IgD-negative memory B cell (primary cell): ENCODE measurements around the gene GPX4. TPM values are rescaled to one million over a fixed set of nuclear protein-coding genes. Genes with fewer than 3 reads are reported as not detected.

ENCODE experiments used
- H3K27ac Mint-ChIP-seq, 3 donors: one replicate each; pipeline ENCODE4 v1.8.0; 2020 to 2022; ENCODE audit warnings: mild to moderate bottlenecking in 3 of 3, mixed read lengths in 3 of 3, moderate library complexity in 1 of 3
- H3K27me3 Mint-ChIP-seq: one replicate; pipeline ENCODE4 v1.8.0; 2021; ENCODE audit warnings: mixed read lengths
- H3K36me3 Mint-ChIP-seq: one replicate; pipeline ENCODE4 v1.8.0; 2020; ENCODE audit warnings: mild to moderate bottlenecking, mixed read lengths
- H3K4me1 Mint-ChIP-seq, 3 donors: one replicate each; pipeline ENCODE4 v1.8.0; 2020 to 2022; ENCODE audit warnings: mixed read lengths in 3 of 3, mild to moderate bottlenecking in 1 of 3
- H3K4me3 Mint-ChIP-seq, 4 donors: one replicate each; pipeline ENCODE4 v1.8.0; 2020 to 2022; ENCODE audit warnings: mild to moderate bottlenecking in 4 of 4, mixed read lengths in 4 of 4, moderate library complexity in 3 of 4
- H3K9me3 Mint-ChIP-seq, 3 donors: one replicate each; pipeline ENCODE4 v1.8.0; 2020 to 2021; ENCODE audit warnings: mixed read lengths in 3 of 3, mild to moderate bottlenecking in 1 of 3
- polyA plus RNA-seq: library from polyadenylated mRNA; unstranded; fragments of 300-500 nt; fragmentation: Illumina TruSeq; gene quantifications from one replicate; pipeline ENCODE4 v1.2.3, GENCODE V29; 2021

GPX4 gene
- polyA plus RNA-seq, 1 donor from 2014 or later, result 460 TPM

- Mint-ChIP-seq H3K4me1 (peaks cover 18 to 29% (median 26%) of the 10 kb centered on the region in 3 donors), H3K27me3 (no peaks in the 10 kb centered on the region), H3K36me3 (peaks cover 9% of the 10 kb centered on the region), H3K9me3 (no peaks in the 10 kb centered on the region), H3K27ac (peak overlapping the region in 2 of 3 donors; percentile 90 to 100), H3K4me3 (peak overlapping the region in 2 of 4 donors; percentile 73 to 75)
Measured at GRCh38 chr19:1073956-1074517, 29.8 kb upstream of the GPX4 start.

GRCh38 chr19:1074544-1075283 is 29.1 kb upstream of the GPX4 start:
- Mint-ChIP-seq H3K27me3 (no peaks in the 10 kb centered on the region), H3K27ac (peak overlapping the region; percentile 96 to 100 (median 98)), H3K9me3 (no peaks in the 10 kb centered on the region), H3K4me3 (peak overlapping the region; percentile 62 to 95 (median 90)), H3K4me1 (peaks cover 14 to 29% (median 22%) of the 10 kb centered on the region in 3 donors), H3K36me3 (peaks cover 6% of the 10 kb centered on the region)

- Mint-ChIP-seq H3K9me3 (no peaks in the 10 kb centered on the region), H3K27ac (peak overlapping the region; percentile 96 to 100 (median 98)), H3K4me1 (peaks cover 14 to 29% (median 25%) of the 10 kb centered on the region in 3 donors), H3K4me3 (peak overlapping the region in 3 of 4 donors; percentile 89 to 95 (median 90)), H3K27me3 (no peaks in the 10 kb centered on the region), H3K36me3 (peaks cover 6% of the 10 kb centered on the region)
Measured at GRCh38 chr19:1076046-1076386, 27.8 kb upstream of the GPX4 start.

GRCh38 chr19:1076951-1077350 is 26.8 kb upstream of the GPX4 start:
- Mint-ChIP-seq H3K4me1 (peaks cover 14 to 25% (median 23%) of the 10 kb centered on the region in 3 donors), H3K9me3 (no peaks in the 10 kb centered on the region), H3K36me3 (peaks cover 4% of the 10 kb centered on the region), H3K27ac (peak overlapping the region; percentile 96 to 100 (median 98)), H3K27me3 (no peaks in the 10 kb centered on the region), H3K4me3 (peak overlapping the region; percentile 70 to 95 (median 92))

GRCh38 chr19:1079566-1080111 is 24.2 kb upstream of the GPX4 start:
- Mint-ChIP-seq H3K4me1 (peaks cover 18 to 25% (median 20%) of the 10 kb centered on the region in 3 donors), H3K36me3 (peaks cover 4% of the 10 kb centered on the region), H3K27me3 (no peaks in the 10 kb centered on the region), H3K4me3 (peak overlapping the region in 2 of 4 donors; percentile 35 to 51), H3K27ac (peak overlapping the region in 2 of 3 donors; percentile 27 to 94), H3K9me3 (no peaks in the 10 kb centered on the region)

- no peak overlapping the region for H3K4me3 Mint-ChIP-seq
- H3K27ac Mint-ChIP-seq, result peak overlapping the region in 1 of 3 donors; percentile 94
- no peaks in the 10 kb centered on the region for H3K9me3 Mint-ChIP-seq
- no peaks in the 10 kb centered on the region for H3K27me3 Mint-ChIP-seq
- H3K36me3 Mint-ChIP-seq, result peaks cover 4% of the 10 kb centered on the region
- H3K4me1 Mint-ChIP-seq, result peaks cover 20 to 31% (median 24%) of the 10 kb centered on the region in 3 donors
Measured at GRCh38 chr19:1080360-1081161, 23.2 kb upstream of the GPX4 start.

GRCh38 chr19:1081301-1082164 is 22.3 kb upstream of the GPX4 start:
- peak overlapping the region; percentile 67 to 94 (median 81) for H3K27ac Mint-ChIP-seq
- no peaks in the 10 kb centered on the region for H3K27me3 Mint-ChIP-seq
- H3K4me3 Mint-ChIP-seq, result peak overlapping the region in 3 of 4 donors; percentile 41 to 77 (median 54)
- H3K9me3 Mint-ChIP-seq, result no peaks in the 10 kb centered on the region
- H3K36me3 Mint-ChIP-seq, result peaks cover 4% of the 10 kb centered on the region
- peaks cover 12 to 25% (median 18%) of the 10 kb centered on the region in 3 donors for H3K4me1 Mint-ChIP-seq

GRCh38 chr19:1082165-1082927 is 21.4 kb upstream of the GPX4 start:
- H3K27ac Mint-ChIP-seq, result peak overlapping the region; percentile 67 to 94 (median 81)
- no peaks in the 10 kb centered on the region for H3K27me3 Mint-ChIP-seq
- no peaks in the 10 kb centered on the region for H3K9me3 Mint-ChIP-seq
- peaks cover 8 to 19% (median 11%) of the 10 kb centered on the region in 3 donors for H3K4me1 Mint-ChIP-seq
- H3K36me3 Mint-ChIP-seq, result no peaks in the 10 kb centered on the region
- peak overlapping the region in 3 of 4 donors; percentile 41 to 77 (median 54) for H3K4me3 Mint-ChIP-seq

- Mint-ChIP-seq H3K27me3 (no peaks in the 10 kb centered on the region), H3K27ac (peak overlapping the region; percentile 31 to 97 (median 86)), H3K9me3 (no peaks in the 10 kb centered on the region), H3K4me1 (peaks cover 14 to 26% (median 18%) of the 10 kb centered on the region in 3 donors), H3K4me3 (peak overlapping the region in 3 of 4 donors; percentile 21 to 81 (median 77)), H3K36me3 (no peaks in the 10 kb centered on the region)
Measured at GRCh38 chr19:1082928-1083816, 20.6 kb upstream of the GPX4 start.

- Mint-ChIP-seq H3K27me3 (no peaks in the 10 kb centered on the region), H3K4me1 (peaks cover 18 to 28% (median 19%) of the 10 kb centered on the region in 3 donors)
Measured at GRCh38 chr19:1084024-1084868, 19.5 kb upstream of the GPX4 start.

GRCh38 chr19:1085053-1085658 is 18.6 kb upstream of the GPX4 start:
- Mint-ChIP-seq H3K4me3 (peak overlapping the region in 3 of 4 donors; percentile 43 to 81 (median 73)), H3K27ac (peak overlapping the region in 2 of 3 donors; percentile 86 to 97), H3K9me3 (no peaks in the 10 kb centered on the region), H3K27me3 (no peaks in the 10 kb centered on the region), H3K4me1 (peaks cover 18 to 28% (median 19%) of the 10 kb centered on the region in 3 donors), H3K36me3 (no peaks in the 10 kb centered on the region)

More at GRCh38 chr19:1084024-1084868, 19.5 kb upstream of the GPX4 start:
- H3K27ac Mint-ChIP-seq, result peak overlapping the region; percentile 31 to 97 (median 86)
- H3K9me3 Mint-ChIP-seq, result no peaks in the 10 kb centered on the region
- no peaks in the 10 kb centered on the region for H3K36me3 Mint-ChIP-seq
- peak overlapping the region in 2 of 4 donors; percentile 77 to 81 for H3K4me3 Mint-ChIP-seq
